HEK293 (cell line): ENCODE results near the gene ATXN10.

Source experiments
- KLF10 ChIP-seq: fragments of 450-650 bp; IDR thresholded peaks from 2 replicates; pipeline ENCODE4 v1.5.1; 2018; ENCODE audit warnings: missing biosample characterization, mild to moderate bottlenecking, missing genetic modification characterization
- ZNF426 ChIP-seq: fragments of 450-650 bp; formaldehyde crosslinking; IDR thresholded peaks from 2 replicates; pipeline ENCODE4 v1.5.1; 2017; ENCODE audit warnings: missing biosample characterization, missing genetic modification characterization, mild to moderate bottlenecking, inconsistent platforms, moderate library complexity
- TF ChIP-seq, protein P1 (sequence below): fragments of 450-650 bp; formaldehyde crosslinking; IDR thresholded peaks from 2 replicates; pipeline ENCODE4 v1.5.1; 2016; ENCODE audit warnings: missing biosample characterization, missing genetic modification characterization

DNA sequence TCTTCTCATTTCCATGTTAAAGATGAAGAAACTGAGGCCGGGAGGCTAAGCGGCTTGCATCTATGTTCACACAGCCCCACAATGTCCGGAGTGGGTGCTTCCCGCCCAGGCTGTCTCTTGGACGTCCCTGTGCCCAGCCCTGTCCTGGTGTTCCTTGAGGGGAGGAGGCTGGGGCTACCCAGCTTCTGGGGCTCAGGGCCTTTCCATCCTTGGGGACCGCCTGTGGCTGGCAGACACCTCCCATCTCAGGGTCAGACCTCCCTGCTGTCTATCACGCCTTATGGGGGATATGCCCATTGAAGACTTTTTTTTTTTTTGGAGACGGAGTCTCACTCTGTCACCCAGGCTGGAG, 209.9 kb downstream of the ATXN10 start:
- TF ChIP-seq, protein P1, sequence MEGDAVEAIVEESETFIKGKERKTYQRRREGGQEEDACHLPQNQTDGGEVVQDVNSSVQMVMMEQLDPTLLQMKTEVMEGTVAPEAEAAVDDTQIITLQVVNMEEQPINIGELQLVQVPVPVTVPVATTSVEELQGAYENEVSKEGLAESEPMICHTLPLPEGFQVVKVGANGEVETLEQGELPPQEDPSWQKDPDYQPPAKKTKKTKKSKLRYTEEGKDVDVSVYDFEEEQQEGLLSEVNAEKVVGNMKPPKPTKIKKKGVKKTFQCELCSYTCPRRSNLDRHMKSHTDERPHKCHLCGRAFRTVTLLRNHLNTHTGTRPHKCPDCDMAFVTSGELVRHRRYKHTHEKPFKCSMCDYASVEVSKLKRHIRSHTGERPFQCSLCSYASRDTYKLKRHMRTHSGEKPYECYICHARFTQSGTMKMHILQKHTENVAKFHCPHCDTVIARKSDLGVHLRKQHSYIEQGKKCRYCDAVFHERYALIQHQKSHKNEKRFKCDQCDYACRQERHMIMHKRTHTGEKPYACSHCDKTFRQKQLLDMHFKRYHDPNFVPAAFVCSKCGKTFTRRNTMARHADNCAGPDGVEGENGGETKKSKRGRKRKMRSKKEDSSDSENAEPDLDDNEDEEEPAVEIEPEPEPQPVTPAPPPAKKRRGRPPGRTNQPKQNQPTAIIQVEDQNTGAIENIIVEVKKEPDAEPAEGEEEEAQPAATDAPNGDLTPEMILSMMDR (tag by site-specific recombination) = no peak
- no peak for TF ChIP-seq KLF10 (tag by site-specific recombination)
- TF ChIP-seq ZNF426 (tag by site-specific recombination) = no peak
